H1 (cell line): ENCODE results near the gene ZDHHC17. TPM values are rescaled to one million over a fixed set of nuclear protein-coding genes. Genes with fewer than 3 reads are reported as not detected.

Source experiments
- CTCF ChIA-PET: fragments of 300-600 bp; sonication (Branson Sonifier 250); formaldehyde crosslinking; loops from one replicate; lab custom pipeline; 2021; ENCODE audit not compliant: partially characterized antibody; lab: Charles Lee
- POLR2A ChIA-PET: fragments of 300-600 bp; sonication (Branson Sonifier 250); formaldehyde crosslinking; loops from one replicate; lab custom pipeline; 2021; ENCODE audit warnings: inconsistent platforms; ENCODE audit not compliant: partially characterized antibody; lab: Charles Lee
- DNase-seq, 2 experiments: peaks; one replicate each; pipeline versions ENCODE4 v3.0.0 to v3.0.0-alpha.2; 2010 to 2022; ENCODE audit warnings: low spot score in 2 of 2, low read depth in 1 of 2, mixed read lengths in 1 of 2
- FAIRE-seq: peaks from 2 replicates; lab custom pipeline; 2011; peaks lifted over from hg19 to GRCh38; lab: Jason Lieb, UNC
- H2AFZ ChIP-seq: 2 replicates; pipeline ENCODE4 v1.8.1; 2012; ENCODE audit warnings: low read length, inconsistent platforms
- H2AK5ac ChIP-seq: 2 replicates; pipeline ENCODE4 v1.6.1; 2013; ENCODE audit warnings: low read depth, low read length
- H2BK120ac ChIP-seq: replicated peaks from 2 replicates; pipeline ENCODE3; 2013; ENCODE audit warnings: low read depth, low read length, inconsistent platforms
- H2BK12ac ChIP-seq: 2 replicates; pipeline ENCODE4 v1.6.1; 2013; ENCODE audit warnings: low read depth, low read length
- H2BK15ac ChIP-seq: 2 replicates; pipeline ENCODE4 v1.6.1; 2013; ENCODE audit warnings: low read length
- H2BK20ac ChIP-seq: 2 replicates; pipeline ENCODE4 v1.6.1; 2013; ENCODE audit warnings: low read length
- H2BK5ac ChIP-seq: 2 replicates; pipeline ENCODE4 v1.6.1; 2013; ENCODE audit warnings: low read depth, low read length
- H3K14ac ChIP-seq: 2 replicates; pipeline ENCODE4 v1.6.1; 2013; ENCODE audit warnings: inconsistent platforms; ENCODE audit not compliant: insufficient read length
- H3K18ac ChIP-seq: 2 replicates; pipeline ENCODE4 v1.6.1; 2013; ENCODE audit warnings: low read length; ENCODE audit errors: extremely low read depth
- H3K23ac ChIP-seq: 2 replicates; pipeline ENCODE4 v1.6.1; 2013; ENCODE audit warnings: inconsistent platforms; ENCODE audit not compliant: insufficient read length
- H3K23me2 ChIP-seq: 2 replicates; pipeline ENCODE4 v1.6.1; 2013; ENCODE audit warnings: low read depth, low read length
- H3K27ac ChIP-seq: 2 replicates; pipeline ENCODE4 v1.6.1; 2011; ENCODE audit warnings: low read depth, low read length, inconsistent platforms
- H3K27me3 ChIP-seq, 4 experiments: replicated peaks in 1 of 4; 1 replicate in 1 of 4; 2 replicates in 3 of 4; pipeline versions ENCODE4 v1.6.1 to v1.8.1; 2011 to 2013; ENCODE audit warnings: low read length in 3 of 4, mild to moderate bottlenecking in 3 of 4, inconsistent platforms in 2 of 4, mixed read lengths in 2 of 4, moderate library complexity in 1 of 4; ENCODE audit not compliant: control insufficient read depth in 3 of 4, insufficient read depth in 3 of 4; ENCODE audit errors: extremely low read depth in 1 of 4
- H3K36me3 ChIP-seq, 4 experiments: 2 replicates each; pipeline versions ENCODE4 v1.6.1 to v1.8.1; 2011 to 2013; ENCODE audit warnings: mild to moderate bottlenecking in 4 of 4, low read length in 3 of 4, moderate library complexity in 2 of 4, control low read depth in 1 of 4, inconsistent platforms in 1 of 4; ENCODE audit not compliant: insufficient read depth in 4 of 4, control insufficient read depth in 2 of 4
- H3K4ac ChIP-seq: replicated peaks from 2 replicates; pipeline ENCODE3; 2013; ENCODE audit warnings: low read length, low read depth, mixed read lengths, inconsistent platforms; ENCODE audit not compliant: insufficient read length
- H3K4me1 ChIP-seq, 4 experiments: replicated peaks in 1 of 4; 1 replicate in 1 of 4; 2 replicates in 3 of 4; pipeline versions ENCODE4 v1.6.1 to v1.8.1; 2011 to 2013; ENCODE audit warnings: low read length in 3 of 4, inconsistent platforms in 2 of 4, mixed read lengths in 1 of 4; ENCODE audit not compliant: insufficient read depth in 4 of 4, control insufficient read depth in 3 of 4
- H3K4me2 ChIP-seq, 2 experiments: 2 replicates each; pipeline versions ENCODE4 v1.6.1 to v1.8.1; 2011 to 2013; ENCODE audit warnings: low read depth in 2 of 2, low read length in 2 of 2, control low read depth in 1 of 2, inconsistent platforms in 1 of 2, mild to moderate bottlenecking in 1 of 2; ENCODE audit not compliant: insufficient read depth in 1 of 2
- H3K4me3 ChIP-seq, 4 experiments: fragments of 200-600, 300-600 bp in 1 of 4; sonication (generic), shearing (Covaris generic), sonication (Bioruptor Twin) in 1 of 4; 2 replicates each; pipeline versions ENCODE4 v1.5.1 to v1.8.1; 2011 to 2016; ENCODE audit warnings: low read length in 4 of 4, low read depth in 3 of 4, control low read depth in 2 of 4, inconsistent platforms in 2 of 4, mild to moderate bottlenecking in 2 of 4, mixed read lengths in 1 of 4, moderate library complexity in 1 of 4; ENCODE audit not compliant: insufficient read depth in 2 of 4; ENCODE audit errors: extremely low read depth in 1 of 4
- H3K56ac ChIP-seq: replicated peaks from 2 replicates; pipeline ENCODE3; 2013; ENCODE audit warnings: low read depth, mild to moderate bottlenecking, mixed read lengths, low read length, inconsistent platforms; ENCODE audit not compliant: insufficient read length
- H3K79me1 ChIP-seq: 2 replicates; pipeline ENCODE4 v1.6.1; 2013; ENCODE audit warnings: low read depth, low read length, control low read depth
- H3K79me2 ChIP-seq, 2 experiments: 2 replicates each; pipeline versions ENCODE4 v1.6.1 to v1.8.1; 2012 to 2013; ENCODE audit warnings: low read length in 2 of 2, mild to moderate bottlenecking in 2 of 2, inconsistent platforms in 1 of 2; ENCODE audit not compliant: insufficient read depth in 2 of 2, control insufficient read depth in 1 of 2
- H3K9ac ChIP-seq, 4 experiments: replicated peaks in 1 of 4; 1 replicate in 1 of 4; 2 replicates in 3 of 4; pipeline versions ENCODE4 v1.6.1 to v1.8.1; 2011 to 2013; ENCODE audit warnings: low read depth in 3 of 4, low read length in 3 of 4, control low read depth in 2 of 4, mild to moderate bottlenecking in 2 of 4, moderate library complexity in 2 of 4, inconsistent platforms in 1 of 4; ENCODE audit errors: extremely low read depth in 1 of 4
- H3K9me3 ChIP-seq, 2 experiments: 2 replicates each; pipeline versions ENCODE4 v1.6.1 to v1.8.1; 2012 to 2013; ENCODE audit warnings: mild to moderate bottlenecking in 2 of 2, moderate library complexity in 2 of 2, control low read depth in 1 of 2, inconsistent platforms in 1 of 2, low read depth in 1 of 2, low read length in 1 of 2, mixed read lengths in 1 of 2; ENCODE audit not compliant: insufficient read depth in 2 of 2
- H4K20me1 ChIP-seq, 2 experiments: replicated peaks in 1 of 2; 2 replicates each; pipeline versions ENCODE3 to v1.8.1; 2011 to 2013; ENCODE audit warnings: inconsistent platforms in 2 of 2, low read length in 2 of 2, mild to moderate bottlenecking in 1 of 2; ENCODE audit not compliant: insufficient read depth in 2 of 2, control insufficient read depth in 1 of 2
- H4K5ac ChIP-seq: 2 replicates; pipeline ENCODE4 v1.6.1; 2013; ENCODE audit warnings: low read length, low read depth, mixed read lengths, inconsistent platforms; ENCODE audit not compliant: insufficient read length
- H4K8ac ChIP-seq: 2 replicates; pipeline ENCODE4 v1.8.0; 2013; ENCODE audit warnings: mild to moderate bottlenecking, moderate library complexity, low read length, inconsistent platforms; ENCODE audit not compliant: insufficient read depth; ENCODE audit errors: extremely low read depth
- H4K91ac ChIP-seq: replicated peaks from 2 replicates; pipeline ENCODE3; 2013; ENCODE audit warnings: low read length, mixed read lengths, inconsistent platforms; ENCODE audit not compliant: insufficient read length
- CBX8 ChIP-seq: fragments of 300-800, 300-1000 bp; sonication (generic); IDR thresholded peaks from 2 replicates; pipeline ENCODE4 v1.7.1; 2016; ENCODE audit warnings: low read depth, low read length, borderline replicate concordance
- CEBPB ChIP-seq: IDR thresholded peaks from 2 replicates; pipeline ENCODE4 v1.6.1; 2012; ENCODE audit warnings: low read depth, low read length
- CHD2 ChIP-seq: IDR thresholded peaks from 2 replicates; pipeline ENCODE4 v1.6.1; 2012; ENCODE audit warnings: low read length, improper control_type of control experiment
- CREB1 ChIP-seq: IDR thresholded peaks from 2 replicates; pipeline ENCODE4 v1.6.1; 2012; ENCODE audit warnings: inconsistent platforms
- EGR1 ChIP-seq: IDR thresholded peaks from 2 replicates; pipeline ENCODE4 v1.6.1; 2011; ENCODE audit warnings: low read depth, low read length, borderline replicate concordance
- HDAC2 ChIP-seq, 2 experiments: fragments of 300-600 bp in 1 of 2; sonication (generic) in 1 of 2; IDR thresholded peaks; 2 replicates each; pipeline ENCODE4 v1.6.1; 2011 to 2012; ENCODE audit warnings: low read depth in 2 of 2, low read length in 2 of 2, mild to moderate bottlenecking in 2 of 2, moderate library complexity in 2 of 2, borderline replicate concordance in 1 of 2, inconsistent platforms in 1 of 2
- PHF8 ChIP-seq: fragments of 200-600 bp; sonication (generic); conservative IDR thresholded peaks from 2 replicates; pipeline ENCODE4 v1.7.1; 2012; ENCODE audit warnings: low read depth, mild to moderate bottlenecking, inconsistent platforms, low read length, moderate library complexity
- RAD21 ChIP-seq, 2 experiments: IDR thresholded peaks in 1 of 2; conservative IDR thresholded peaks in 1 of 2; 2 replicates each; pipeline ENCODE4 v1.6.1; 2011; ENCODE audit warnings: low read depth in 2 of 2, low read length in 2 of 2, improper control_type of control experiment in 1 of 2, inconsistent platforms in 1 of 2, mild to moderate bottlenecking in 1 of 2, moderate library complexity in 1 of 2
- RBBP5 ChIP-seq: IDR thresholded peaks from 2 replicates; pipeline ENCODE4 v1.7.1; 2012; ENCODE audit warnings: low read depth, mild to moderate bottlenecking, inconsistent platforms, low read length, moderate library complexity, borderline replicate concordance
- SIN3A ChIP-seq, 2 experiments: IDR thresholded peaks in 1 of 2; conservative IDR thresholded peaks in 1 of 2; 2 replicates each; pipeline ENCODE4 v1.6.1; 2011 to 2012; ENCODE audit warnings: low read length in 2 of 2, improper control_type of control experiment in 1 of 2, low read depth in 1 of 2, mild to moderate bottlenecking in 1 of 2
- SP1 ChIP-seq: IDR thresholded peaks from 2 replicates; pipeline ENCODE4 v1.6.1; 2011; ENCODE audit warnings: low read depth, low read length
- TAF1 ChIP-seq: IDR thresholded peaks from 2 replicates; pipeline ENCODE4 v1.6.1; 2011; ENCODE audit warnings: mild to moderate bottlenecking, low read depth, low read length
- TAF7 ChIP-seq: optimal IDR thresholded peaks from 2 replicates; pipeline ENCODE3; 2011; ENCODE audit warnings: low read depth, mild to moderate bottlenecking, inconsistent platforms, low read length, moderate library complexity, borderline replicate concordance
- ZNF274 ChIP-seq: IDR thresholded peaks from 2 replicates; pipeline ENCODE4 v1.7.0; 2012; ENCODE audit warnings: low read length, borderline replicate concordance; ENCODE audit errors: extremely low read depth
- WGBS, 2 experiments: shearing (Covaris generic) in 1 of 2; methylation state at CpG; one replicate each; pipeline versions ENCODE4 v1.1.6 to v1.1.7; 2013 to 2015; ENCODE audit warnings: low lambda C conversion rate in 2 of 2, mixed read lengths in 2 of 2, inconsistent platforms in 1 of 2, low coverage in 1 of 2, missing lambda C conversion rate in 1 of 2; ENCODE audit not compliant: insufficient replicate concordance in 2 of 2, insufficient coverage in 1 of 2, insufficient read length in 1 of 2; ENCODE audit errors: extremely low coverage in 1 of 2, missing lambda C conversion rate in 1 of 2; 5-methylcytosine and 5-hydroxymethylcytosine counted together
- polyA plus RNA-seq, 7 experiments: library from polyadenylated mRNA; depleted of rRNA in 3 of 7; stranded (reverse) in 5 of 7; unstranded in 2 of 7; fragments of >200 nt in 5 of 7; fragments of 200-250 nt in 2 of 7; gene quantifications; 1 replicate in 5 of 7; 2 replicates in 1 of 7; 4 replicates in 1 of 7; pipeline versions ENCODE4 v1.2.1 to v1.2.3, GENCODE V29; 2011 to 2013; ENCODE audit warnings: missing spikeins in 2 of 7, mixed read lengths in 2 of 7
- total RNA-seq: library from RNA; stranded (reverse); fragmentation: NEBNext Ultra II Directional; extraction: Animal tissue kit (Norgen Biotek cat#: 25700); gene quantifications from 2 replicates; pipeline ENCODE4 v1.2.1, GENCODE V29; 2021

ZDHHC17 gene
- total and polyA plus RNA-seq, 2 of the 8 experiments (the other 6 are each of a cell fraction or from before 2014, with no cell fraction given) = 27.6 to 28.9 TPM

- Histone ChIP-seq H3K23me2 (no peaks in the 10 kb centered on the region; the same call in 1 of the 2 replicates), H2BK12ac (no peak overlapping the region), H4K5ac (no peak overlapping the region), H3K36me3 (no peaks in the 10 kb centered on the region; a peak in 1 of 8 replicates), H3K56ac (no peak overlapping the region), H3K23ac (no peak overlapping the region), H3K27me3 (no peaks in the 10 kb centered on the region), H3K27ac (no peak overlapping the region), H2AK5ac (no peak overlapping the region), H3K9ac (no peak overlapping the region), H3K4me2 (no peak overlapping the region), H4K91ac (no peak overlapping the region), H2AFZ (no peak overlapping the region), H4K20me1 (peaks cover 0 to 5% of the 10 kb centered on the region in 2 experiments), H3K4me1 (peaks cover 0 to 2% (median 0%) of the 10 kb centered on the region in 4 experiments; a peak in 1 of 7 replicates), H3K4me3 (no peak overlapping the region), H2BK5ac (no peak overlapping the region), H2BK20ac (no peak overlapping the region), H3K4ac (no peak overlapping the region), H3K14ac (no peak overlapping the region), H3K9me3 (no peaks in the 10 kb centered on the region; a peak in 1 of 4 replicates), H2BK120ac (no peak overlapping the region), H3K79me2 (peaks cover 0 to 71% of the 10 kb centered on the region in 2 experiments; a peak in 3 of 4 replicates), H2BK15ac (no peak overlapping the region), H3K79me1 (no peaks in the 10 kb centered on the region; the same call in 1 of the 2 replicates), H3K18ac (no peak overlapping the region), H4K8ac (no peak overlapping the region)
- ChIA-PET POLR2A (interaction anchor here (1.5 kb wide), 1 partner anchor 30 kb away, joined by 5 read pairs; no protein-coding TSS in a partner anchor), CTCF (interaction anchor here (0.7 to 6.9 kb wide), 11 partner anchors 17 to 170 kb away, joined by 3 to 69 read pairs (median 4); partner anchors contain the start of gene ZDHHC17)
- FAIRE-seq (no peak), DNase-seq (no peak)
- TF ChIP-seq TAF7 = no peak
- TF ChIP-seq RAD21 (IDR thresholded peaks at IDR 0.05 in 1 of 2, conservative IDR thresholded peaks at IDR 0.05 in 1 of 2; ENCODE audit: low read depth in 2 of 2, low read length in 2 of 2) = no peak
- no peak for TF ChIP-seq CREB1
- no peak for TF ChIP-seq CHD2
- no peak for TF ChIP-seq TAF1
- TF ChIP-seq SP1 = no peak
- TF ChIP-seq SIN3A (conservative IDR thresholded peaks at IDR 0.05 in 1 of 2, IDR thresholded peaks at IDR 0.05 in 1 of 2; ENCODE audit: low read depth in 1 of 2, low read length in 2 of 2) = no peak
- no peak for TF ChIP-seq HDAC2 (IDR thresholded peaks at IDR 0.05; ENCODE audit: borderline replicate concordance in 1 of 2, low read depth in 2 of 2, low read length in 2 of 2)
- no peak for TF ChIP-seq ZNF274
- no peak for TF ChIP-seq PHF8
- no peak for TF ChIP-seq CBX8
- no peak for TF ChIP-seq EGR1
- no peak for TF ChIP-seq RBBP5
- TF ChIP-seq CEBPB = no peak
- WGBS, 2 experiments = 93% methylated on average over 1 of the region's 1 CpG; no CpG with 5 or more reads in 1 of the 2 experiments
These were observed 28.9 kb downstream of the ZDHHC17 start for GRCh38 chr12:76792828-76793227.
